Transverse colon (tissue), 4 donors: ENCODE measurements around the gene MDFI. TPM values are rescaled to one million over a fixed set of nuclear protein-coding genes. Genes with fewer than 3 reads are reported as not detected.

Source experiments
- DNase-seq: peaks from one replicate; pipeline ENCODE4 v3.0.0-alpha.2; 2019
- H3K27ac ChIP-seq, 4 donors: fragments of 200-600 bp; sonication (generic); 2 replicates each; pipeline ENCODE4 v1.5.1; 2016 to 2018; ENCODE audit warnings: inconsistent platforms in 4 of 4
- H3K27me3 ChIP-seq: fragments of 200-600 bp; sonication (generic); 2 replicates; pipeline ENCODE4 v1.5.1; 2017; ENCODE audit warnings: inconsistent platforms
- H3K36me3 ChIP-seq, 4 donors: fragments of 200-600 bp; sonication (generic); 2 replicates each; pipeline ENCODE4 v1.5.1; 2017 to 2019; ENCODE audit warnings: inconsistent platforms in 4 of 4
- H3K4me1 ChIP-seq, 4 donors: fragments of 200-600 bp; sonication (generic); 2 replicates each; pipeline ENCODE4 v1.5.1; 2017 to 2020; ENCODE audit warnings: inconsistent platforms in 4 of 4
- H3K4me3 ChIP-seq, 4 donors: fragments of 200-600 bp; sonication (generic); 1 replicate in 1 of 4; 2 replicates in 3 of 4; pipeline versions ENCODE4 v1.5.1 to v1.6.1; 2017 to 2019; ENCODE audit warnings: inconsistent platforms in 4 of 4
- H3K9me3 ChIP-seq, 2 donors: fragments of 200-600 bp; sonication (generic); 2 replicates each; pipeline ENCODE4 v1.5.1; 2017 to 2019; ENCODE audit warnings: inconsistent platforms in 2 of 2
- EP300 ChIP-seq: sonication (generic); formaldehyde crosslinking; IDR thresholded peaks from one replicate; pipeline ENCODE4 v1.6.1; 2017; ENCODE audit warnings: antibody characterized with exemption, low read depth
- POLR2A ChIP-seq: fragments of 450-650 bp; IDR thresholded peaks from one replicate; pipeline ENCODE4 v1.6.1; 2016; ENCODE audit warnings: antibody characterized with exemption, mild to moderate bottlenecking, moderate library complexity
- POLR2AphosphoS5 ChIP-seq, 3 donors: sonication (generic); formaldehyde crosslinking; IDR thresholded peaks; one replicate each; pipeline ENCODE4 v1.6.1; 2016; ENCODE audit warnings: antibody characterized with exemption in 3 of 3
- WGBS, 2 donors: methylation state at CpG; one replicate each; pipeline ENCODE4 v1.1.5; 2018; ENCODE audit warnings: low coverage in 1 of 2; 5-methylcytosine and 5-hydroxymethylcytosine counted together
- in situ Hi-C, 4 donors: fragments of 200-750 bp; cut with MboI; loops; one replicate each; pipeline versions ENCODE4 v1.15.0 to v1.15.1; 2017; ENCODE audit warnings: low sequenced_read_pairs in 3 of 4, low pct_ligation_motif_present in 1 of 4, low pct_unique_long_range_greater_than_20kb in 1 of 4
- intact Hi-C: fragments of 100-400 bp; cut with DNase I; formaldehyde crosslinking; loops from one replicate; pipeline ENCODE4 v1.15.1; 2023; ENCODE audit warnings: low total_unique reads
- total RNA-seq, 4 donors: library from RNA; depleted of rRNA; stranded (reverse); fragments of >200 nt; gene quantifications; one replicate each; pipeline ENCODE4 v1.1.0, GENCODE V29; 2016
- TF ChIP-seq, protein P1 (sequence below), 5 experiments: fragments of 200-600 bp in 3 of 5; fragments of 450-650 bp in 2 of 5; sonication (generic) in 3 of 5; IDR thresholded peaks; 1 replicate in 2 of 5; 2 replicates in 3 of 5; pipeline ENCODE4 v1.5.1; 2016 to 2017; ENCODE audit warnings: antibody characterized with exemption in 5 of 5, inconsistent platforms in 3 of 5, mild to moderate bottlenecking in 2 of 5, moderate library complexity in 1 of 5

Gene MDFI
- total RNA-seq, 4 donors from 2014 or later, result 2.1 to 2.2 TPM; not detected in 2

GRCh38 chr6:41629128-41629527 is 9.1 kb upstream of the MDFI start:
- no peak for DNase-seq
- Histone ChIP-seq H3K4me1 (peaks cover 0 to 8% (median 0%) of the 10 kb centered on the region in 4 donors), H3K36me3 (no peaks in the 10 kb centered on the region), H3K27ac (no peak overlapping the region), H3K27me3 (peaks cover 12% of the 10 kb centered on the region), H3K4me3 (no peak overlapping the region), H3K9me3 (no peaks in the 10 kb centered on the region)
- no peak for TF ChIP-seq POLR2A
- no peak for TF ChIP-seq POLR2AphosphoS5 (IDR thresholded peaks at IDR 0.05)
- TF ChIP-seq, protein P1, sequence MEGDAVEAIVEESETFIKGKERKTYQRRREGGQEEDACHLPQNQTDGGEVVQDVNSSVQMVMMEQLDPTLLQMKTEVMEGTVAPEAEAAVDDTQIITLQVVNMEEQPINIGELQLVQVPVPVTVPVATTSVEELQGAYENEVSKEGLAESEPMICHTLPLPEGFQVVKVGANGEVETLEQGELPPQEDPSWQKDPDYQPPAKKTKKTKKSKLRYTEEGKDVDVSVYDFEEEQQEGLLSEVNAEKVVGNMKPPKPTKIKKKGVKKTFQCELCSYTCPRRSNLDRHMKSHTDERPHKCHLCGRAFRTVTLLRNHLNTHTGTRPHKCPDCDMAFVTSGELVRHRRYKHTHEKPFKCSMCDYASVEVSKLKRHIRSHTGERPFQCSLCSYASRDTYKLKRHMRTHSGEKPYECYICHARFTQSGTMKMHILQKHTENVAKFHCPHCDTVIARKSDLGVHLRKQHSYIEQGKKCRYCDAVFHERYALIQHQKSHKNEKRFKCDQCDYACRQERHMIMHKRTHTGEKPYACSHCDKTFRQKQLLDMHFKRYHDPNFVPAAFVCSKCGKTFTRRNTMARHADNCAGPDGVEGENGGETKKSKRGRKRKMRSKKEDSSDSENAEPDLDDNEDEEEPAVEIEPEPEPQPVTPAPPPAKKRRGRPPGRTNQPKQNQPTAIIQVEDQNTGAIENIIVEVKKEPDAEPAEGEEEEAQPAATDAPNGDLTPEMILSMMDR (IDR thresholded peaks at IDR 0.05), result no peak
- intact Hi-C loops, result no loop called here
- in situ Hi-C loops, result no loop called here
- WGBS, 2 donors, result 96% methylated on average over 2 of the region's 2 CpGs; no CpG with 5 or more reads in 1 of the 2 donors

DNA sequence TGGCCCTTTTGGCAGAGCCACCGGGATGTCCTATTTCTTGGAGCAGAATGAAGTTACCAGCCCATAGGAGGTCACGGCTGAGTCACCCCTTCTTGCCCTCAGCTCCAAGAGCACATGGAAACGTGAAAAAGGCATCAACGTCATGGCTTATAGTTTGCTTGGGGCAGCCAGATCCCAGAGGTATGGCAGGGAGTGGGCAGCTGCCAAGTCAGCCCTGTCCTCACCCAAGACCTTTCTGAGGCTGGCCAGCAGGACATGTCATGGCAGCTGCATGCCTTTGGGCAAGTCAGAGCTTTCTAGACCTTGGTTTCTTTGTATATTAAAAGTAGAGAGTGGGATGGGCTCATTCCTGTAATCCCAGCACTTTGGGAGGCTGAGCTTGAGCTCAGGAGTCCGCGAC is 8.2 kb upstream of the MDFI start:
- WGBS, 2 donors, result 83% methylated on average over 6 of the region's 6 CpGs; no CpG with 5 or more reads in 1 of the 2 donors
- intact Hi-C loops, result no loop called here
- TF ChIP-seq EP300 (no peak), POLR2A (no peak), POLR2AphosphoS5 (IDR thresholded peaks at IDR 0.05) (no peak)
- TF ChIP-seq, protein P1 (IDR thresholded peaks at IDR 0.05), result no peak
- H3K4me1 ChIP-seq, result peaks cover 0 to 7% (median 0%) of the 10 kb centered on the region in 4 donors
- H3K27me3 ChIP-seq, result peaks cover 12% of the 10 kb centered on the region
- no peaks in the 10 kb centered on the region for H3K9me3 ChIP-seq
- no peaks in the 10 kb centered on the region for H3K36me3 ChIP-seq
- DNase-seq, result no peak
- in situ Hi-C loops, result no loop called here
- H3K4me3 ChIP-seq, result no peak overlapping the region
- no peak overlapping the region for H3K27ac ChIP-seq

- Histone ChIP-seq H3K4me1 (no peaks in the 10 kb centered on the region), H3K27ac (no peak overlapping the region), H3K36me3 (no peaks in the 10 kb centered on the region), H3K9me3 (no peaks in the 10 kb centered on the region), H3K27me3 (peaks cover 12% of the 10 kb centered on the region), H3K4me3 (no peak overlapping the region)
- WGBS, 2 donors, result 91% methylated on average over 8 of the region's 8 CpGs; no CpG with 5 or more reads in 1 of the 2 donors
- DNase-seq, result no peak
- TF ChIP-seq EP300 (no peak), POLR2A (no peak), POLR2AphosphoS5 (IDR thresholded peaks at IDR 0.05) (no peak)
- TF ChIP-seq, protein P1 (IDR thresholded peaks at IDR 0.05), result no peak
- intact Hi-C loops, result no loop called here
- in situ Hi-C loops, result no loop called here
These were observed 7.3 kb upstream of the MDFI start for GRCh38 chr6:41630946-41631345.

GRCh38 chr6:41633056-41633634 is 5.1 kb upstream of the MDFI start:
- in situ Hi-C loops, result no loop called here
- Histone ChIP-seq H3K27ac (no peak overlapping the region), H3K4me3 (no peak overlapping the region), H3K27me3 (peaks cover 33% of the 10 kb centered on the region), H3K36me3 (no peaks in the 10 kb centered on the region), H3K4me1 (peaks cover 0 to 17% (median 12%) of the 10 kb centered on the region in 4 donors), H3K9me3 (no peaks in the 10 kb centered on the region)
- intact Hi-C loops, result loop anchor here (2.0 kb wide), 1 partner anchor 70 kb away; no protein-coding TSS in a partner anchor
- no peak for DNase-seq
- WGBS, 2 donors, result 68% methylated on average over 2 of the region's 2 CpGs; no CpG with 5 or more reads in 1 of the 2 donors
- TF ChIP-seq POLR2A (no peak), EP300 (no peak), POLR2AphosphoS5 (IDR thresholded peaks at IDR 0.05) (no peak)
- TF ChIP-seq, protein P1 (IDR thresholded peaks at IDR 0.05), result no peak
